Neuronal stem cell (in vitro differentiated cells): ENCODE results near the gene FGF22.
A peak's percentile ranks its signal among the peaks of the same experiment; 100 is the strongest.

Source experiments
- DNase-seq: peaks from one replicate; pipeline ENCODE4 v3.0.0-alpha.2; 2013; ENCODE audit warnings: low spot score
- H2AFZ ChIP-seq: one replicate; pipeline ENCODE4 v1.6.1; 2013; ENCODE audit warnings: mild to moderate bottlenecking, low read length, inconsistent platforms
- H2AK5ac ChIP-seq: 2 replicates; pipeline ENCODE4 v1.6.1; 2013; ENCODE audit warnings: low read depth, mild to moderate bottlenecking, inconsistent platforms, low read length, moderate library complexity, mixed read lengths
- H2BK120ac ChIP-seq: 2 replicates; pipeline ENCODE4 v1.6.1; 2013; ENCODE audit warnings: low read depth, mild to moderate bottlenecking, inconsistent platforms, low read length, moderate library complexity, mixed read lengths
- H2BK12ac ChIP-seq: one replicate; pipeline ENCODE4 v1.6.1; 2013; ENCODE audit warnings: low read length, inconsistent platforms
- H2BK15ac ChIP-seq: 2 replicates; pipeline ENCODE4 v1.6.1; 2013; ENCODE audit warnings: mild to moderate bottlenecking, low read length, inconsistent platforms, mixed read lengths
- H2BK5ac ChIP-seq: one replicate; pipeline ENCODE4 v1.6.1; 2013; ENCODE audit warnings: inconsistent platforms, mild to moderate bottlenecking, low read length, moderate library complexity
- H3K14ac ChIP-seq: one replicate; pipeline ENCODE4 v1.6.1; 2013; ENCODE audit warnings: low read length, inconsistent platforms
- H3K18ac ChIP-seq: 2 replicates; pipeline ENCODE4 v1.6.1; 2013; ENCODE audit warnings: low read length, inconsistent platforms
- H3K23ac ChIP-seq: 2 replicates; pipeline ENCODE4 v1.6.1; 2013; ENCODE audit warnings: low read depth, mild to moderate bottlenecking, mixed read lengths, low read length, inconsistent platforms; ENCODE audit not compliant: poor library complexity
- H3K27ac ChIP-seq: replicated peaks from 3 replicates; pipeline ENCODE4 v1.5.1; 2013; ENCODE audit warnings: low read length, inconsistent platforms
- H3K27me3 ChIP-seq, 3 experiments: 2 replicates each; pipeline ENCODE4 v1.6.1; 2013; ENCODE audit warnings: low read length in 3 of 3, mild to moderate bottlenecking in 2 of 3, inconsistent platforms in 1 of 3, low read depth in 1 of 3, mixed read lengths in 1 of 3, moderate library complexity in 1 of 3; ENCODE audit not compliant: control insufficient read depth in 3 of 3, insufficient read depth in 3 of 3
- H3K36me3 ChIP-seq, 2 donors: replicated peaks in 1 of 2; 2 replicates each; pipeline ENCODE4 v1.6.1; 2013; ENCODE audit warnings: low read length in 2 of 2; ENCODE audit not compliant: control insufficient read depth in 2 of 2, insufficient read depth in 2 of 2
- H3K4ac ChIP-seq: 2 replicates; pipeline ENCODE4 v1.6.1; 2013; ENCODE audit warnings: inconsistent platforms, mild to moderate bottlenecking, low read length, moderate library complexity
- H3K4me1 ChIP-seq, 2 donors: 1 replicate in 1 of 2; 2 replicates in 1 of 2; pipeline ENCODE4 v1.6.1; 2013; ENCODE audit warnings: low read length in 2 of 2, low read depth in 1 of 2; ENCODE audit not compliant: control insufficient read depth in 2 of 2, insufficient read depth in 1 of 2
- H3K4me2 ChIP-seq: one replicate; pipeline ENCODE4 v1.6.1; 2013; ENCODE audit warnings: mild to moderate bottlenecking, low read length, inconsistent platforms; ENCODE audit not compliant: insufficient read depth, poor library complexity, severe bottlenecking
- H3K4me3 ChIP-seq, 2 donors: 2 replicates each; pipeline ENCODE4 v1.5.1; 2013; ENCODE audit warnings: low read length in 2 of 2, mild to moderate bottlenecking in 2 of 2, inconsistent platforms in 1 of 2, moderate library complexity in 1 of 2
- H3K79me1 ChIP-seq: one replicate; pipeline ENCODE4 v1.6.1; 2013; ENCODE audit warnings: low read depth, mild to moderate bottlenecking, inconsistent platforms, low read length, moderate library complexity
- H3K9ac ChIP-seq: one replicate; pipeline ENCODE4 v1.6.1; 2013; ENCODE audit warnings: mild to moderate bottlenecking, low read depth, low read length, inconsistent platforms; ENCODE audit not compliant: poor library complexity
- H3K9me3 ChIP-seq, 2 donors: replicated peaks in 1 of 2; 2 replicates each; pipeline versions ENCODE3 to v1.6.1; 2013; ENCODE audit warnings: low read length in 2 of 2, mild to moderate bottlenecking in 2 of 2, inconsistent platforms in 1 of 2, low read depth in 1 of 2, mixed read lengths in 1 of 2, moderate library complexity in 1 of 2; ENCODE audit not compliant: control insufficient read depth in 2 of 2, insufficient read depth in 1 of 2
- H4K8ac ChIP-seq: one replicate; pipeline ENCODE4 v1.6.1; 2013; ENCODE audit warnings: low read depth, mild to moderate bottlenecking, inconsistent platforms, low read length, moderate library complexity
- H4K91ac ChIP-seq: one replicate; pipeline ENCODE4 v1.6.1; 2013; ENCODE audit warnings: low read length, low read depth, mild to moderate bottlenecking, inconsistent platforms; ENCODE audit not compliant: poor library complexity
- WGBS, 2 donors: extraction: QIAGEN DNeasy Blood & Tissue Kit; methylation state at CpG; one replicate each; pipeline ENCODE4 v1.1.7; 2013; ENCODE audit warnings: missing lambda C conversion rate in 2 of 2, mixed read lengths in 1 of 2; ENCODE audit not compliant: insufficient read length in 2 of 2, insufficient replicate concordance in 1 of 2; ENCODE audit errors: extremely low coverage in 2 of 2; 5-methylcytosine and 5-hydroxymethylcytosine counted together

The FGF22 gene

GRCh38 chr19:674282-675151, 34.8 kb downstream of the FGF22 start:
- no peak overlapping the region for H2BK15ac ChIP-seq
- DNase-seq = no peak
- H3K79me1 ChIP-seq = no peaks in the 10 kb centered on the region
- no peak overlapping the region for H2BK12ac ChIP-seq
- no peak overlapping the region for H2BK120ac ChIP-seq
- H2AFZ ChIP-seq = no peak overlapping the region
- H3K4me1 ChIP-seq = peaks cover 11 to 24% of the 10 kb centered on the region in 2 donors
- no peaks in the 10 kb centered on the region for H3K36me3 ChIP-seq
- peak overlapping the region; percentile 47 for H2AK5ac ChIP-seq
- no peak overlapping the region for H3K27ac ChIP-seq
- H4K91ac ChIP-seq = no peak overlapping the region
- no peak overlapping the region for H3K4ac ChIP-seq
- H2BK5ac ChIP-seq = peak overlapping the region; percentile 35
- no peak overlapping the region for H3K4me2 ChIP-seq
- no peak overlapping the region for H3K14ac ChIP-seq
- H3K23ac ChIP-seq = no peak overlapping the region
- peaks cover 2 to 22% (median 18%) of the 10 kb centered on the region in 3 experiments for H3K27me3 ChIP-seq
- no peak overlapping the region for H3K4me3 ChIP-seq
- no peaks in the 10 kb centered on the region for H3K9me3 ChIP-seq
- WGBS, 2 donors = no CpG with 5 or more reads among the region's 38 CpGs
- H3K18ac ChIP-seq = peak overlapping the region; percentile 28
- peak overlapping the region; percentile 7 for H3K9ac ChIP-seq
- H4K8ac ChIP-seq = no peak overlapping the region

- no peak overlapping the region for H3K14ac ChIP-seq
- peak overlapping the region; percentile 73 for H3K23ac ChIP-seq
- no peak overlapping the region for H2AFZ ChIP-seq
- H2BK15ac ChIP-seq = no peak overlapping the region
- no peaks in the 10 kb centered on the region for H3K9me3 ChIP-seq
- H2BK5ac ChIP-seq = no peak overlapping the region
- no peak for DNase-seq
- H3K18ac ChIP-seq = peak overlapping the region; percentile 71
- no peak overlapping the region for H3K9ac ChIP-seq
- H3K4me1 ChIP-seq = peaks cover 11 to 25% of the 10 kb centered on the region in 2 donors
- no CpG with 5 or more reads among the region's 31 CpGs for WGBS, 2 donors
- no peak overlapping the region for H4K91ac ChIP-seq
- H3K4me2 ChIP-seq = peak overlapping the region; percentile 11
- H3K27ac ChIP-seq = no peak overlapping the region
- H3K4me3 ChIP-seq = no peak overlapping the region
- H3K79me1 ChIP-seq = peaks cover 2% of the 10 kb centered on the region
- H3K27me3 ChIP-seq = peaks cover 2 to 18% (median 18%) of the 10 kb centered on the region in 3 experiments
- H2BK12ac ChIP-seq = no peak overlapping the region
- no peaks in the 10 kb centered on the region for H3K36me3 ChIP-seq
- H2BK120ac ChIP-seq = no peak overlapping the region
- H4K8ac ChIP-seq = no peak overlapping the region
- peak overlapping the region; percentile 98 for H2AK5ac ChIP-seq
- no peak overlapping the region for H3K4ac ChIP-seq
Measured at GRCh38 chr19:676007-676338, 36.3 kb downstream of the FGF22 start.

- Histone ChIP-seq H3K9me3 (no peaks in the 10 kb centered on the region), H3K23ac (peak within 1 kb of the TSS; percentile 91), H2BK120ac (no peak within 1 kb of the TSS), H3K36me3 (no peaks in the 10 kb centered on the region), H3K14ac (peak within 1 kb of the TSS; percentile 49), H2BK12ac (no peak within 1 kb of the TSS), H4K8ac (no peak within 1 kb of the TSS), H3K4me3 (no peak within 1 kb of the TSS), H3K27ac (no peak within 1 kb of the TSS), H3K18ac (peak within 1 kb of the TSS; percentile 85), H3K9ac (peak within 1 kb of the TSS; percentile 44), H3K4me1 (peaks cover 14 to 25% of the 10 kb centered on the region in 2 donors), H3K4me2 (peak within 1 kb of the TSS; percentile 40), H2BK15ac (no peak within 1 kb of the TSS), H4K91ac (no peak within 1 kb of the TSS), H2BK5ac (no peak within 1 kb of the TSS), H3K27me3 (peaks cover 2 to 18% (median 18%) of the 10 kb centered on the region in 3 experiments), H3K4ac (no peak within 1 kb of the TSS), H3K79me1 (peaks cover 6% of the 10 kb centered on the region), H2AFZ (peak within 1 kb of the TSS; percentile 73), H2AK5ac (peak within 1 kb of the TSS; percentile 98)
- DNase-seq = no peak
- no CpG with 5 or more reads among the region's 63 CpGs for WGBS, 2 donors
Measured at GRCh38 chr19:676339-677105, 36.8 kb downstream of the FGF22 start, which contains the start of gene FSTL3. Gene FSTL3 (plus strand): TSS chr19:676392. CDS start chr19:676424, 32 bp downstream.

- H3K27ac ChIP-seq = no peak overlapping the region
- no peak overlapping the region for H3K18ac ChIP-seq
- no peak overlapping the region for H2BK15ac ChIP-seq
- H3K9me3 ChIP-seq = no peaks in the 10 kb centered on the region
- H3K9ac ChIP-seq = no peak overlapping the region
- no peak overlapping the region for H2BK120ac ChIP-seq
- WGBS, 2 donors = no CpG with 5 or more reads among the region's 15 CpGs
- H2BK12ac ChIP-seq = no peak overlapping the region
- H3K23ac ChIP-seq = no peak overlapping the region
- no peak overlapping the region for H2AFZ ChIP-seq
- H3K4me2 ChIP-seq = no peak overlapping the region
- peak overlapping the region; percentile 35 for H2AK5ac ChIP-seq
- H3K4ac ChIP-seq = no peak overlapping the region
- H3K36me3 ChIP-seq = no peaks in the 10 kb centered on the region
- no peak overlapping the region for H3K14ac ChIP-seq
- no peak overlapping the region for H4K91ac ChIP-seq
- H4K8ac ChIP-seq = no peak overlapping the region
- DNase-seq = no peak
- no peak overlapping the region for H3K4me3 ChIP-seq
- H3K4me1 ChIP-seq = peaks cover 14 to 25% of the 10 kb centered on the region in 2 donors
- H2BK5ac ChIP-seq = no peak overlapping the region
- H3K27me3 ChIP-seq = peaks cover 2 to 18% (median 18%) of the 10 kb centered on the region in 3 experiments
- peaks cover 6% of the 10 kb centered on the region for H3K79me1 ChIP-seq
Measured at GRCh38 chr19:677201-677600, 37.5 kb downstream of the FGF22 start.
